ENCODE data around the gene CAMK1D.
"Not testable (repeated sequence)": the region's sequence is repeated elsewhere in the genome, so short reads cannot be mapped to it uniquely, and the experiment has no call there.

DNA sequence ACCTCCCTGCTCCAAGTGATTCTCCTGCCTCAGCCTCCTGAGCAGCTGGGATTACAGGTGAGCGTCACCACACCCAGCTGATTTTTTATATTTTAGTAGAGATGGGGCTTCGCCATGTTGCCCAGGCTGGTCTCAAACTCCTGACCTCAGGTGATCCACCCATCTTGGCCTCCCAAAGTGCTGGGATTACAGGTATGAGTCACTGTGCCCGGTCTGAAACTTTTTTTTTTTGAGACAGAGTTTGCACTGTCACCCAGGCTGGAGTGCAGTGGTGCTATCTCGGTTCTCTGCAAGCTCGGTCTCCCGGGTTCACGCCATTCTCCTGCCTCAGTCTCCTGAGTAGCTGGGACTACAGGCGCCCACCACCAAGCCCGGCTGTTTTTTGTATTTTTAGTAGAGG is 21.0 kb upstream of the CAMK1D start:
- TF ChIP-seq, protein P1, sequence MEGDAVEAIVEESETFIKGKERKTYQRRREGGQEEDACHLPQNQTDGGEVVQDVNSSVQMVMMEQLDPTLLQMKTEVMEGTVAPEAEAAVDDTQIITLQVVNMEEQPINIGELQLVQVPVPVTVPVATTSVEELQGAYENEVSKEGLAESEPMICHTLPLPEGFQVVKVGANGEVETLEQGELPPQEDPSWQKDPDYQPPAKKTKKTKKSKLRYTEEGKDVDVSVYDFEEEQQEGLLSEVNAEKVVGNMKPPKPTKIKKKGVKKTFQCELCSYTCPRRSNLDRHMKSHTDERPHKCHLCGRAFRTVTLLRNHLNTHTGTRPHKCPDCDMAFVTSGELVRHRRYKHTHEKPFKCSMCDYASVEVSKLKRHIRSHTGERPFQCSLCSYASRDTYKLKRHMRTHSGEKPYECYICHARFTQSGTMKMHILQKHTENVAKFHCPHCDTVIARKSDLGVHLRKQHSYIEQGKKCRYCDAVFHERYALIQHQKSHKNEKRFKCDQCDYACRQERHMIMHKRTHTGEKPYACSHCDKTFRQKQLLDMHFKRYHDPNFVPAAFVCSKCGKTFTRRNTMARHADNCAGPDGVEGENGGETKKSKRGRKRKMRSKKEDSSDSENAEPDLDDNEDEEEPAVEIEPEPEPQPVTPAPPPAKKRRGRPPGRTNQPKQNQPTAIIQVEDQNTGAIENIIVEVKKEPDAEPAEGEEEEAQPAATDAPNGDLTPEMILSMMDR (conservative IDR thresholded peaks at IDR 0.05; ENCODE audit: low read length) = not testable (repeated sequence)
- TF ChIP-seq EZH2phosphoT487 (IDR thresholded peaks at IDR 0.05; ENCODE audit: borderline replicate concordance, low read depth, low read length) = not testable (repeated sequence)

Data from OCI-LY7 (cell line).